22Rv1 (cell line): ENCODE results near the gene EVI5.
"Not testable (repeated sequence)": the region's sequence is repeated elsewhere in the genome, so short reads cannot be mapped to it uniquely, and the experiment has no call there.

Experiments used
- H3K27ac ChIP-seq: fragments of 450-650 bp; 2 replicates; pipeline ENCODE4 v1.5.1; 2017
- CTCF ChIP-seq: fragments of 450-650 bp; IDR thresholded peaks from 2 replicates; pipeline ENCODE4 v1.5.1; 2017; ENCODE audit warnings: mild to moderate bottlenecking
- ZFX ChIP-seq: fragments of 450-650 bp; IDR thresholded peaks from 2 replicates; pipeline ENCODE4 v1.6.1; 2017; ENCODE audit warnings: antibody characterized with exemption, borderline replicate concordance

The EVI5 gene

GRCh38 chr1:92623187-92623778 is 161.6 kb downstream of the EVI5 start:
- no peak overlapping the region for H3K27ac ChIP-seq
- no peak for TF ChIP-seq ZFX
- TF ChIP-seq CTCF = peak; percentile 71

- no peak for TF ChIP-seq ZFX
- no peak for TF ChIP-seq CTCF
- no peak overlapping the region for H3K27ac ChIP-seq
Observed at GRCh38 chr1:92619466-92620189, 165.3 kb downstream of the EVI5 start.

- no peak overlapping the region for H3K27ac ChIP-seq
- TF ChIP-seq CTCF (no peak), ZFX (no peak)
Observed at GRCh38 chr1:92601044-92601443, 183.9 kb downstream of the EVI5 start.

- H3K27ac ChIP-seq = no peak overlapping the region
- TF ChIP-seq ZFX (no peak), CTCF (peak; percentile 49)
Observed at GRCh38 chr1:92599184-92599583, 185.7 kb downstream of the EVI5 start.

- not testable (repeated sequence) for H3K27ac ChIP-seq
Observed at GRCh38 chr1:92589361-92589760, 195.5 kb downstream of the EVI5 start.

GRCh38 chr1:92587445-92587844 is 197.5 kb downstream of the EVI5 start:
- H3K27ac ChIP-seq = no peak overlapping the region
- TF ChIP-seq ZFX (no peak), CTCF (no peak)

GRCh38 chr1:92585831-92586230 is 199.1 kb downstream of the EVI5 start:
- H3K27ac ChIP-seq = no peak overlapping the region
- no peak for TF ChIP-seq CTCF
- no peak for TF ChIP-seq ZFX

- H3K27ac ChIP-seq = not testable (repeated sequence)
Observed at GRCh38 chr1:92584810-92585209, 200.1 kb downstream of the EVI5 start.
